Esophagus mucosa (tissue), 1 donor: ENCODE data around the gene INSYN1. TPM values are rescaled to one million over a fixed set of nuclear protein-coding genes. Genes with fewer than 3 reads are reported as not detected.

Experiments
- total RNA-seq: library from RNA; stranded (reverse); gene quantifications from one replicate; pipeline ENCODE4 v1.2.4, GENCODE V29; 2023
- donor health status: DM: yes; HTN: yes; CAD: no.

INSYN1 gene
- total RNA-seq, 1 donor from 2014 or later: 5.1 TPM

Other genes with a start within 250 kb of the INSYN1 start
- 69.7 TPM for gene NPTN, start 120.0 kb downstream of the INSYN1 start, total RNA-seq
- 14.7 TPM for gene CD276, start 69.0 kb downstream of the INSYN1 start, total RNA-seq
- not detected for gene TBC1D21, start 120.2 kb upstream of the INSYN1 start, total RNA-seq
- 5.8 TPM for gene LOXL1, start 173.1 kb upstream of the INSYN1 start, total RNA-seq
- 10.4 TPM for gene STOML1, start 238.9 kb upstream of the INSYN1 start, total RNA-seq
- 28.8 TPM for gene PML, start 241.4 kb upstream of the INSYN1 start, total RNA-seq